Suprapubic skin (tissue), 4 donors: ENCODE measurements around the gene VPS41.

Source experiments
- CTCF ChIP-seq, 2 donors: fragments of 200-600 bp in 1 of 2; fragments of 450-650 bp in 1 of 2; sonication (generic) in 1 of 2; IDR thresholded peaks; one replicate each; pipeline ENCODE4 v1.5.1; 2016 to 2019; ENCODE audit warnings: antibody characterized with exemption in 2 of 2, mild to moderate bottlenecking in 1 of 2, moderate library complexity in 1 of 2
- EP300 ChIP-seq: sonication (generic); formaldehyde crosslinking; IDR thresholded peaks from one replicate; pipeline ENCODE4 v1.6.1; 2017; ENCODE audit warnings: antibody characterized with exemption
- POLR2A ChIP-seq, 2 donors: fragments of 450-650 bp; IDR thresholded peaks; one replicate each; pipeline ENCODE4 v1.6.1; 2017; ENCODE audit warnings: antibody characterized with exemption in 2 of 2, mild to moderate bottlenecking in 2 of 2, moderate library complexity in 2 of 2
- POLR2AphosphoS5 ChIP-seq, 3 donors: sonication (generic); formaldehyde crosslinking; IDR thresholded peaks; one replicate each; pipeline ENCODE4 v1.6.1; 2017; ENCODE audit warnings: antibody characterized with exemption in 3 of 3

- TF ChIP-seq POLR2A (IDR thresholded peaks at IDR 0.05) (no peak), CTCF (IDR thresholded peaks at IDR 0.05) (no peak), POLR2AphosphoS5 (IDR thresholded peaks at IDR 0.05) (no peak), EP300 (no peak)
Measured at GRCh38 chr7:38880454-38880853, 28.5 kb downstream of the VPS41 start.
